K562 (cell line): ENCODE measurements around the gene RBM34. TPM values are rescaled to one million over a fixed set of nuclear protein-coding genes. Genes with fewer than 3 reads are reported as not detected.

Source experiments
- ARHGAP35 ChIP-seq: fragments of 450-650 bp; IDR thresholded peaks from 2 replicates; pipeline ENCODE4 v1.6.1; 2018; ENCODE audit not compliant: partially characterized antibody
- BDP1 ChIP-seq: IDR thresholded peaks from 3 replicates; pipeline ENCODE4 v1.6.1; 2011; ENCODE audit not compliant: insufficient read length, insufficient read depth
- BRD9 ChIP-seq: fragments of 450-650 bp; IDR thresholded peaks from 2 replicates; pipeline ENCODE4 v1.6.1; 2018; ENCODE audit warnings: low read depth; ENCODE audit not compliant: partially characterized antibody
- DPF2 ChIP-seq: fragments of 450-650 bp; IDR thresholded peaks from 2 replicates; pipeline ENCODE4 v1.6.1; 2016
- ETV5 ChIP-seq: sonication (generic); formaldehyde crosslinking; IDR thresholded peaks from 2 replicates; pipeline ENCODE4 v1.4.0; 2020; ENCODE audit warnings: low read depth, mild to moderate bottlenecking, missing genetic modification reagents
- FOXK1 ChIP-seq: sonication (generic); formaldehyde crosslinking; IDR thresholded peaks from 2 replicates; pipeline ENCODE4 v1.8.0; 2022; ENCODE audit warnings: missing genetic modification reagents, mild to moderate bottlenecking, borderline replicate concordance
- GABPB1 ChIP-seq: sonication (generic); formaldehyde crosslinking; IDR thresholded peaks from 2 replicates; pipeline ENCODE4 v1.8.0; 2022; ENCODE audit warnings: mild to moderate bottlenecking, missing genetic modification reagents
- KLF1 ChIP-seq: fragments of 450-650 bp; IDR thresholded peaks from 2 replicates; pipeline ENCODE4 v1.6.1; 2016; ENCODE audit warnings: missing genetic modification characterization, missing compliant biosample characterization
- MTA3 ChIP-seq: fragments of 450-650 bp; formaldehyde crosslinking; IDR thresholded peaks from 2 replicates; pipeline ENCODE4 v1.6.1; 2017; ENCODE audit warnings: mild to moderate bottlenecking, borderline replicate concordance
- NR1H2 ChIP-seq: sonication (generic); formaldehyde crosslinking; IDR thresholded peaks from 2 replicates; pipeline ENCODE4 v1.4.0; 2020; ENCODE audit warnings: mild to moderate bottlenecking, missing genetic modification reagents
- NR4A1 ChIP-seq, 2 experiments: fragments of 250-450 bp in 1 of 2; fragments of 450-650 bp in 1 of 2; sonication (Bioruptor Pico) in 1 of 2; IDR thresholded peaks; 2 replicates each; pipeline versions ENCODE4 v1.4.0 to v1.6.1; 2016 to 2020; ENCODE audit warnings: mild to moderate bottlenecking in 2 of 2, missing compliant biosample characterization in 1 of 2, missing genetic modification characterization in 1 of 2, moderate library complexity in 1 of 2
- RBM22 ChIP-seq: fragments of 200-400 bp; formaldehyde crosslinking; IDR thresholded peaks from 2 replicates; pipeline ENCODE4 v1.6.1; 2018; ENCODE audit warnings: low read length, low read depth; ENCODE audit not compliant: poor library complexity, severe bottlenecking
- TARDBP ChIP-seq: fragments of 450-650 bp; IDR thresholded peaks from 2 replicates; pipeline ENCODE4 v1.6.1; 2016
- TEAD1 ChIP-seq, 2 experiments: fragments of 450-650 bp in 1 of 2; sonication (generic) in 1 of 2; formaldehyde crosslinking; IDR thresholded peaks; 2 replicates each; pipeline versions ENCODE4 v1.4.0 to v1.8.0; 2020 to 2022; ENCODE audit warnings: mild to moderate bottlenecking in 2 of 2, missing genetic modification reagents in 1 of 2
- ZNF174 ChIP-seq: fragments of 250-450 bp; sonication (Bioruptor Pico); IDR thresholded peaks from 2 replicates; pipeline ENCODE4 v1.4.0; 2020; ENCODE audit warnings: mild to moderate bottlenecking
- ZNF175 ChIP-seq: fragments of 200-800 bp; sonication (Bioruptor generic); IDR thresholded peaks from 2 replicates; pipeline ENCODE4 v1.6.1; 2016; ENCODE audit warnings: low read depth, mild to moderate bottlenecking, missing genetic modification characterization, missing compliant biosample characterization
- ZNF212 ChIP-seq: fragments of 450-650 bp; formaldehyde crosslinking; IDR thresholded peaks from 2 replicates; pipeline ENCODE4 v1.4.0; 2020; ENCODE audit warnings: mild to moderate bottlenecking
- ZSCAN29 ChIP-seq: fragments of 450-650 bp; IDR thresholded peaks from 2 replicates; pipeline ENCODE4 v1.6.1; 2017
- polyA plus RNA-seq, 8 experiments: library from polyadenylated mRNA; depleted of rRNA in 4 of 8; stranded (reverse) in 5 of 8; unstranded in 3 of 8; fragments of >200 nt; fragmentation: Nextera tagmentation in 2 of 8; fragmentation: Illumina TruSeq in 1 of 8; extraction: Ambion mirVana in 2 of 8; extraction: Trizol in 1 of 8; gene quantifications; 2 replicates each; pipeline versions ENCODE4 v1.2.1 to v1.2.3, GENCODE V29; 2011 to 2014; ENCODE audit warnings: inconsistent platforms in 1 of 8, missing spikeins in 1 of 8
- total RNA-seq, 7 experiments: library from RNA; depleted of rRNA in 6 of 7; stranded (reverse); fragments of >200 nt in 6 of 7; fragmentation: Illumina TruSeq in 2 of 7; extraction: Trizol in 2 of 7; gene quantifications; 2 replicates each; pipeline versions ENCODE4 v1.2.1 to v1.2.3, GENCODE V29; 2011 to 2021; ENCODE audit warnings: low replicate concordance in 1 of 7
- TF ChIP-seq, protein P1 (sequence below): fragments of 200-800 bp; sonication (Bioruptor generic); IDR thresholded peaks from 2 replicates; pipeline ENCODE4 v1.6.1; 2017; ENCODE audit warnings: missing genetic modification characterization, missing compliant biosample characterization
- TF ChIP-seq, protein P2 (sequence below): sonication (generic); formaldehyde crosslinking; IDR thresholded peaks from 2 replicates; pipeline ENCODE4 v1.8.0; 2022; ENCODE audit warnings: mild to moderate bottlenecking, missing genetic modification reagents, borderline replicate concordance
- TF ChIP-seq, protein P3 (sequence below), 3 experiments: IDR thresholded peaks in 2 of 3; conservative IDR thresholded peaks in 1 of 3; 2 replicates each; pipeline ENCODE4 v1.5.1; 2011 to 2012; ENCODE audit warnings: low read length in 3 of 3, mild to moderate bottlenecking in 3 of 3, control low read depth in 2 of 3, improper control_type of control experiment in 1 of 3, inconsistent platforms in 1 of 3, low read depth in 1 of 3, mixed read lengths in 1 of 3, moderate library complexity in 1 of 3; ENCODE audit not compliant: insufficient read depth in 2 of 3

The RBM34 gene
- total and polyA plus RNA-seq, 9 of the 15 experiments (the other 6 are each of a cell fraction or from before 2014, with no cell fraction given): 64.0 to 178 (median 124) TPM

DNA sequence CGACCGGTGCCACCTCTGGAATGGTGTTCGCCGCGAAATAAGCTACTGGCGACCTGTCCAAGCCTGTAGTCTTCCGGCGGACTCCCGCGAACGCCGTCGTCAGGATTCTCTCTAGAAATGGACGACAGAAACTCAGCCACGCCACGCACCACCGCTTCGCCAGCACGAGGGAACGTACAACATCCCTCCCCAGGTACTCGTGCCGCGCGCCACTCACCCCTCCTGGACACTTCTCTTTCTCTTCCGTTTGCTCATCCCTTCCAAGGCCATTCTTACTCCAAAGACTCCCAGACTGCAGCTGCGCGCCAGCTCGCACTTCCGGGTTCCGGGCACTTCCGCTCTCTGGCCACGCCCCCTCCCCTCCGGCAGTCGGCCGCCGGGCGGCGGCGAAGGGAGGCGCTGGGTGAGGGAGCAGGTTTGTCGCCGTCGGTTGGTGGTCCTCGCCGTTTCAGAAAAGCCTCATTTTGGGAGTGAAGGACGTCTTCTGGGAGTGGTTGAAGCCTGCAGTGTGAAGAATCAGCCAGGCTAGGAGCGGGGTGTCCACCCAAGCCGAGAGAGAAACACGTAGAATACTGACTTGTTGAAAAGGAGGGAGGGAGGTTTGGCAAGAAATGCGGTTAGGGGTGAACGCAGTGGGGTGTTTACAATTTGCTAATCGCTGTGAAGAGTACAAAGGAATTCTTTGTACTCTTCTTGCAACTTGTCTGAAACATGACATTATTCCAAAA lies at the start of gene RBM34 (continued):
- TF ChIP-seq, protein P1, sequence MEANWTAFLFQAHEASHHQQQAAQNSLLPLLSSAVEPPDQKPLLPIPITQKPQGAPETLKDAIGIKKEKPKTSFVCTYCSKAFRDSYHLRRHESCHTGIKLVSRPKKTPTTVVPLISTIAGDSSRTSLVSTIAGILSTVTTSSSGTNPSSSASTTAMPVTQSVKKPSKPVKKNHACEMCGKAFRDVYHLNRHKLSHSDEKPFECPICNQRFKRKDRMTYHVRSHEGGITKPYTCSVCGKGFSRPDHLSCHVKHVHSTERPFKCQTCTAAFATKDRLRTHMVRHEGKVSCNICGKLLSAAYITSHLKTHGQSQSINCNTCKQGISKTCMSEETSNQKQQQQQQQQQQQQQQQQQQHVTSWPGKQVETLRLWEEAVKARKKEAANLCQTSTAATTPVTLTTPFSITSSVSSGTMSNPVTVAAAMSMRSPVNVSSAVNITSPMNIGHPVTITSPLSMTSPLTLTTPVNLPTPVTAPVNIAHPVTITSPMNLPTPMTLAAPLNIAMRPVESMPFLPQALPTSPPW (CRISPR knock-in tag): peak; percentile 74
- TF ChIP-seq RBM22: peak; percentile 63
- TF ChIP-seq KLF1 (tag): peak; percentile 82
- TF ChIP-seq GABPB1 (CRISPR knock-in tag): peak; percentile 94
- peak; percentile 34; the same call in 1 of the 2 replicates for TF ChIP-seq FOXK1
- TF ChIP-seq BDP1: no peak
- no peak for TF ChIP-seq ZNF212 (CRISPR knock-in tag)
- TF ChIP-seq, protein P2, sequence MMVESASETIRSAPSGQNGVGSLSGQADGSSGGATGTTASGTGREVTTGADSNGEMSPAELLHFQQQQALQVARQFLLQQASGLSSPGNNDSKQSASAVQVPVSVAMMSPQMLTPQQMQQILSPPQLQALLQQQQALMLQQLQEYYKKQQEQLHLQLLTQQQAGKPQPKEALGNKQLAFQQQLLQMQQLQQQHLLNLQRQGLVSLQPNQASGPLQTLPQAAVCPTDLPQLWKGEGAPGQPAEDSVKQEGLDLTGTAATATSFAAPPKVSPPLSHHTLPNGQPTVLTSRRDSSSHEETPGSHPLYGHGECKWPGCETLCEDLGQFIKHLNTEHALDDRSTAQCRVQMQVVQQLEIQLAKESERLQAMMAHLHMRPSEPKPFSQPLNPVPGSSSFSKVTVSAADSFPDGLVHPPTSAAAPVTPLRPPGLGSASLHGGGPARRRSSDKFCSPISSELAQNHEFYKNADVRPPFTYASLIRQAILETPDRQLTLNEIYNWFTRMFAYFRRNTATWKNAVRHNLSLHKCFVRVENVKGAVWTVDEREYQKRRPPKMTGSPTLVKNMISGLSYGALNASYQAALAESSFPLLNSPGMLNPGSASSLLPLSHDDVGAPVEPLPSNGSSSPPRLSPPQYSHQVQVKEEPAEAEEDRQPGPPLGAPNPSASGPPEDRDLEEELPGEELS (CRISPR knock-in tag): 0 out of 2 replicates have a peak, but pooled peaks have one; percentile 12
- no peak for TF ChIP-seq DPF2
- peak; percentile 56; the same call in 1 of the 2 replicates for TF ChIP-seq ZSCAN29
- peak; percentile 81 for TF ChIP-seq MTA3
- TF ChIP-seq TARDBP: peak; percentile 48; the same call in 1 of the 2 replicates
- 0 out of 2 replicates have a peak, but pooled peaks have one; percentile 63 for TF ChIP-seq ZNF174 (CRISPR knock-in tag)
- no peak for TF ChIP-seq ARHGAP35
- peak; percentile 87 for TF ChIP-seq ETV5
- peak; percentile 77; the same call in 1 of the 2 replicates for TF ChIP-seq ZNF175 (CRISPR knock-in tag)
- TF ChIP-seq, protein P3, sequence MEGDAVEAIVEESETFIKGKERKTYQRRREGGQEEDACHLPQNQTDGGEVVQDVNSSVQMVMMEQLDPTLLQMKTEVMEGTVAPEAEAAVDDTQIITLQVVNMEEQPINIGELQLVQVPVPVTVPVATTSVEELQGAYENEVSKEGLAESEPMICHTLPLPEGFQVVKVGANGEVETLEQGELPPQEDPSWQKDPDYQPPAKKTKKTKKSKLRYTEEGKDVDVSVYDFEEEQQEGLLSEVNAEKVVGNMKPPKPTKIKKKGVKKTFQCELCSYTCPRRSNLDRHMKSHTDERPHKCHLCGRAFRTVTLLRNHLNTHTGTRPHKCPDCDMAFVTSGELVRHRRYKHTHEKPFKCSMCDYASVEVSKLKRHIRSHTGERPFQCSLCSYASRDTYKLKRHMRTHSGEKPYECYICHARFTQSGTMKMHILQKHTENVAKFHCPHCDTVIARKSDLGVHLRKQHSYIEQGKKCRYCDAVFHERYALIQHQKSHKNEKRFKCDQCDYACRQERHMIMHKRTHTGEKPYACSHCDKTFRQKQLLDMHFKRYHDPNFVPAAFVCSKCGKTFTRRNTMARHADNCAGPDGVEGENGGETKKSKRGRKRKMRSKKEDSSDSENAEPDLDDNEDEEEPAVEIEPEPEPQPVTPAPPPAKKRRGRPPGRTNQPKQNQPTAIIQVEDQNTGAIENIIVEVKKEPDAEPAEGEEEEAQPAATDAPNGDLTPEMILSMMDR (IDR thresholded peaks at IDR 0.05 in 2 of 3, conservative IDR thresholded peaks at IDR 0.05 in 1 of 3; ENCODE audit: insufficient read depth in 2 of 3, low read depth in 1 of 3, low read length in 3 of 3): peak in 2 of 3 experiments; percentile 30 to 52; a peak in 5 of 6 replicates
- TF ChIP-seq BRD9: peak; percentile 22
- TF ChIP-seq NR1H2: peak; percentile 86; the same call in 1 of the 2 replicates
- TF ChIP-seq TEAD1 (CRISPR knock-in tag; IDR thresholded peaks at IDR 0.05): peak; percentile 63 to 74; a peak in 3 of 4 replicates
- no peak for TF ChIP-seq NR4A1 (CRISPR knock-in tag; IDR thresholded peaks at IDR 0.05)
- no peak for TF ChIP-seq NR4A1 (tag; IDR thresholded peaks at IDR 0.05)
